ENCODE data around the gene HMGB3.

GRCh38 chrX:150982235-150982787, 824 bp upstream of the HMGB3 start:
- TF ChIP-seq POLR2A (IDR thresholded peaks at IDR 0.05): no peak
- no peak for TF ChIP-seq CTCF (IDR thresholded peaks at IDR 0.05)
- no peak for TF ChIP-seq POLR2AphosphoS5 (IDR thresholded peaks at IDR 0.05; ENCODE audit: insufficient read depth in 1 of 2, low read depth in 1 of 2)

All from vagina (tissue), 2 donors.